Activated naive CD4-positive, alpha-beta T cell treated with anti-CD3 and anti-CD28 coated beads for 36 hours (primary cell): ENCODE results near the gene HELZ. TPM values are rescaled to one million over a fixed set of nuclear protein-coding genes. Genes with fewer than 3 reads are reported as not detected.
"Not testable (repeated sequence)": the region's sequence is repeated elsewhere in the genome, so short reads cannot be mapped to it uniquely, and the experiment has no call there.

ENCODE experiments used
- CTCF ChIA-PET: fragments of 350-600 bp; sonication (Branson Sonifier 250); formaldehyde crosslinking; loops from one replicate; lab custom pipeline; 2021; ENCODE audit warnings: antibody characterized with exemption; lab: Charles Lee
- DNase-seq: peaks from one replicate; pipeline ENCODE4 v3.0.0-alpha.2; 2020
- H3K27ac Mint-ChIP-seq: one replicate; pipeline ENCODE4 v1.8.0; 2021; ENCODE audit warnings: mild to moderate bottlenecking, mixed read lengths
- H3K27me3 Mint-ChIP-seq: one replicate; pipeline ENCODE4 v1.8.0; 2021; ENCODE audit warnings: low read depth, mixed read lengths
- H3K36me3 Mint-ChIP-seq: one replicate; pipeline ENCODE4 v1.8.0; 2021; ENCODE audit warnings: low read depth, mixed read lengths
- H3K4me1 Mint-ChIP-seq: one replicate; pipeline ENCODE4 v1.8.0; 2021; ENCODE audit warnings: low read depth, mixed read lengths
- H3K4me3 Mint-ChIP-seq: one replicate; pipeline ENCODE4 v1.8.0; 2021; ENCODE audit warnings: mild to moderate bottlenecking, moderate library complexity, mixed read lengths
- H3K9me3 Mint-ChIP-seq: one replicate; pipeline ENCODE4 v1.8.0; 2021; ENCODE audit warnings: mixed read lengths
- intact Hi-C: fragments of 100-400 bp; cut with micrococcal nuclease; formaldehyde crosslinking; loops from one replicate; pipeline ENCODE4 v1.15.1; 2023
- total RNA-seq, 2 experiments: library from RNA; stranded (reverse); gene quantifications; one replicate each; pipeline ENCODE4 v1.2.3, GENCODE V29; 2021

HELZ gene
- total RNA-seq, 2 experiments from 2014 or later = 34.7 to 39.5 TPM

DNA sequence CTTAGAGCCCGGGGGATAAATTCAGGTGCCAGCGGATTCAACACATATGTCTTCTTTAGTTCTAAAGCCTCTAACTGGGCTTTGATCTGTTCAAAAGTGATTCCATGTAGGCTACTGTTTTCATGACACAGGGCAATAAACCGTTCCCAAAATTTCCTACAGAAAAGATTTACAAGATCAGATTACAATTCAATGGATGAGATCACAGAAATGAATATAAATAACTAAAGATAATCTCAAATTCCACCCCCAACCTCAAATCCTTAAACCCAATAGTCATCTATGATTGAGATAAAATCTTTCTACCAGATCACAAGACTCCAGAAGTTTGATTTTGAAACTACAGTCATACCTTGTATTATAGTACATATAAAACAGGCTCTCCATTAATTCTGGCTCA is 116.3 kb downstream of the HELZ start:
- H3K4me1 Mint-ChIP-seq = peaks cover under 1% of the 10 kb centered on the region
- H3K9me3 Mint-ChIP-seq = no peaks in the 10 kb centered on the region
- CTCF ChIA-PET = no interaction called here
- H3K27me3 Mint-ChIP-seq = no peaks in the 10 kb centered on the region
- H3K4me3 Mint-ChIP-seq = no peak overlapping the region
- H3K27ac Mint-ChIP-seq = no peak overlapping the region
- DNase-seq = no peak
- intact Hi-C loops = no loop called here
- peaks cover 6% of the 10 kb centered on the region for H3K36me3 Mint-ChIP-seq

DNA sequence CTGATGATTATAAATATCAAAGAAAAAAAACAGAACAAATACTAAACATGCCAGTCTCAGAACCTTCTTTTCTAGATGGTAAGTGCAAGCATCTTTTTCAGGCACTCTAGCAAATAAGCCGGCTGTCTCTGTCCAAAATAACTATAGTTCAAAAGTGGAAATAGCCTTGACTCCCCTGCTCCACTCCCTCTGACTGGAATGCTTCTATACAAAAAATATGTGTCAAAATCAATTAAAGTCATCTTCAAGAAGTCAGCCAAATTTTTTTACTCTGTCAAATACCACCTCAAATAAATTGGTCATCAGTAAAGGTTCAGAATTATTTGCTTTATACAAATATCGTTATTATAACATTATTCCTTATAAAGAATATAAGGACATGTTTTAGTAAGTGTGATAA is 117.1 kb downstream of the HELZ start:
- Mint-ChIP-seq H3K27ac (no peak overlapping the region), H3K36me3 (peaks cover 9% of the 10 kb centered on the region), H3K27me3 (no peaks in the 10 kb centered on the region), H3K4me1 (peaks cover 3% of the 10 kb centered on the region), H3K9me3 (no peaks in the 10 kb centered on the region), H3K4me3 (no peak overlapping the region)
- intact Hi-C loops = no loop called here
- no peak for DNase-seq
- CTCF ChIA-PET = no interaction called here

DNA sequence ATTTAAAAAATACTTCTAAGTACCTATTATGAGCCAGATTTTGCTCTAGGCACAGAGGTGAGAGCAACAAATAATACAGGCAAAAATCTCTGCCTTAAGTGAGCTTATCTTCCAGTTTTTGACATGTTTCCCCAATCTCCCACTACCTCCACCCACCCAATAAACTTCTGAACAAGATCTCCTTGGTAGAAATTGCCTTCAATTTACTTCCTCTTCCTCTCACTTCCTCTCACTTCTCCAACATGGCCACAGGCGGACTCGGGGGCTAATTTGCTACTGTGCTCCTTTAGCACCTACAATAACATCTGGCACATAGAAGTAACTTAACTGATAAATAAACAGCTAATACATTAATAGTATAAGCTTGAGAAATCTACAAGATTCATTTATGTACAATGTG is 118.0 kb downstream of the HELZ start:
- intact Hi-C loops = no loop called here
- Mint-ChIP-seq H3K4me1 (peaks cover 3% of the 10 kb centered on the region), H3K27ac (no peak overlapping the region), H3K9me3 (no peaks in the 10 kb centered on the region), H3K4me3 (no peak overlapping the region), H3K27me3 (no peaks in the 10 kb centered on the region), H3K36me3 (peaks cover 10% of the 10 kb centered on the region)
- CTCF ChIA-PET = interaction anchor here (1.2 kb wide), 1 partner anchor 12 kb away, joined by 3 read pairs; no protein-coding TSS in a partner anchor
- no peak for DNase-seq

DNA sequence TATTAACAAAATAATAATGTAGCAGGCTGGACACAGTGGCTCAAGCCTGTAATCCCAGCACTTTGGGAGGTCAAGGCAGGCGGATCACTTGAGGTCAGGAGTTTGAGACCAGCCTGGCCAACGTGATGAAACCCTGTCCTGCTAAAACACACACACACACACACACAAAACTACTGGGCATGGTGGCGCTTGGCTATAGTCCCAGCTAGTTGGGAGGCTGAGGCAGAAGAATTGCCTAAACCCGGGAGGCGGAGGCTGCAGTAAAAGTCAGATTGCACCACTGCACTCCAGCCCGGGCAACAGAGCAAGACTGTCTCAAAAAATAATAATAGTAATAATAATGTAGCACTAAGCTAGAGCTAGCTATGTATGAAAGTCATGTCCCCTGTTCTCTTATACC is 118.5 kb downstream of the HELZ start:
- H3K27ac Mint-ChIP-seq, intact Hi-C loops, H3K27me3 Mint-ChIP-seq, DNase-seq, H3K4me3 Mint-ChIP-seq, H3K4me1 Mint-ChIP-seq, H3K9me3 Mint-ChIP-seq: not testable (repeated sequence)
- CTCF ChIA-PET = interaction anchor here (1.2 kb wide), 1 partner anchor 11 kb away, joined by 3 read pairs; no protein-coding TSS in a partner anchor
- H3K36me3 Mint-ChIP-seq = peaks cover 10% of the 10 kb centered on the region

DNA sequence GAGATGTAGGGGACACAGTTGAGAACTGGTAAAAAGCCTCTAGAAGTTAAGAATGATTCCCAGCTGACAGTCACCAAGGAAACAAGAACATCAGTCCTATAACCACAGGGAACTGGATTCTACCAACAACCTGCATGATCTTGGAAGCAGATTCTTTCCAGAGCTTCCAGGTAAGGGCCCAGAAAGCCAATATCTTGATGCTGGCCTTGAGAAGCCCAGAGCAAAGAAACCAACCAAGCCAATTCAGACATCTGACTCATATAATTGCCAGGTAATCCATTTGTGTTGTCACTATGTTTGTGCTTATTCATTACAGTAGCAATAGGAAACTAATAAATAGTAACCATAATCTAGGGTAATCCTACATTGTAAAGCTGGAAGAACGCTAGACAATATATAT is 119.1 kb downstream of the HELZ start:
- intact Hi-C loops = no loop called here
- DNase-seq = no peak
- H3K4me3 Mint-ChIP-seq = no peak overlapping the region
- H3K27me3 Mint-ChIP-seq = no peaks in the 10 kb centered on the region
- no peaks in the 10 kb centered on the region for H3K9me3 Mint-ChIP-seq
- H3K27ac Mint-ChIP-seq = no peak overlapping the region
- CTCF ChIA-PET = no interaction called here
- peaks cover 3% of the 10 kb centered on the region for H3K4me1 Mint-ChIP-seq
- peaks cover 12% of the 10 kb centered on the region for H3K36me3 Mint-ChIP-seq

DNA sequence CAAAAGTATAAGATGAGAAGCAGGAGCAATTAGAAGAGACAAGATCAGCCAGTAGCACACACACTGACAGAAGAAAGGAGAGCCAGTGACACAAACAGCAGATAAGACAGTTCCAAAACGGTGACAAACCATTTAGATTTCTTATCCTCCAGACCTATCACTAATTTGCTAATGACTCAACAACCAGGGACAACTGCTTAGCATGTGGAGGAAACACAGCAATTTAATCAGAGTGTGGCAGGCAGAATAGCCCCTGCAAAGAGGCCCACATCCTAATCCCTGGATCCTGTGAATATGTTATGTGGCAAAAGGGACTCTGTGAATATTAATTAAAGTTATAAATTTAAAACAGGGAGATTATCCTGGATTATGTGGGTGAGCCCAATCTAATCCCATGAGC is 119.6 kb downstream of the HELZ start:
- intact Hi-C loops = no loop called here
- Mint-ChIP-seq H3K36me3 (peaks cover 16% of the 10 kb centered on the region), H3K27ac (no peak overlapping the region)

DNA sequence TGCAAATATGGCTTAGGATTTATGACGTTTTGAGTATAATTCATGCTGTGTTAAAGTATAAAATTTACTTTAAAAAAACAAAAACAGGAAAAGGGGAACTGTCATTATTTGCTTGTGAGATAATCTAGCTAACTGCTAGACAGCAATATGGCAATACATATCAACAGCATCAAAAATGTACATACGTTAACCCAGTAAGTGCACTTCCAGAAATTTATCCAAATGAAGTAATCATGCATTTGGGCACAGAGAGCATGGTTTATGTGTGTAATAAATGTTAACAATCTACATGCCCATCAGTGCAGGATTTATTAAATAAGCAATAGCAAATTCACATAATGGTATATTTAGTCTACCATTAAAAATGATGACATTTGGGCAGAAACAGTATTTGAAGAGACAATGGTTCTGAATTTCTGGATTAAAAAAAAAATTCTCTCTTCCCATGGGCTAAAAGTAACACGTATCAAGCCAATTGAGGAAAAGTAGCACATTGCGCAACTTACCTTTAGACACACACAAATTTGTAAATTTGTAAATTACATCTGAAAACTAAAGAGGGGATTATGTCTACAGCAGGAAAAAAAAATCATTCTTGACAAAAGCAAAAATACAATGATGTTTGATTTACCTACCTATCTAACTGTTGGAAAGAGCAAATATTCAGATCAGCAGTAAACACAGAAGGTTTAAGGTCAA is 120.4 kb downstream of the HELZ start:
- no peak overlapping the region for H3K27ac Mint-ChIP-seq
- no peak overlapping the region for H3K4me3 Mint-ChIP-seq
- intact Hi-C loops = no loop called here
- H3K9me3 Mint-ChIP-seq = no peaks in the 10 kb centered on the region
- peaks cover 3% of the 10 kb centered on the region for H3K4me1 Mint-ChIP-seq
- H3K27me3 Mint-ChIP-seq = no peaks in the 10 kb centered on the region
- CTCF ChIA-PET = no interaction called here
- DNase-seq = no peak
- peaks cover 21% of the 10 kb centered on the region for H3K36me3 Mint-ChIP-seq

More for the DNA sequence above, 119.6 kb downstream of the HELZ start:
- no peak for DNase-seq
- Mint-ChIP-seq H3K4me1 (peaks cover 3% of the 10 kb centered on the region), H3K4me3 (no peak overlapping the region), H3K9me3 (no peaks in the 10 kb centered on the region), H3K27me3 (no peaks in the 10 kb centered on the region)
- CTCF ChIA-PET = no interaction called here

DNA sequence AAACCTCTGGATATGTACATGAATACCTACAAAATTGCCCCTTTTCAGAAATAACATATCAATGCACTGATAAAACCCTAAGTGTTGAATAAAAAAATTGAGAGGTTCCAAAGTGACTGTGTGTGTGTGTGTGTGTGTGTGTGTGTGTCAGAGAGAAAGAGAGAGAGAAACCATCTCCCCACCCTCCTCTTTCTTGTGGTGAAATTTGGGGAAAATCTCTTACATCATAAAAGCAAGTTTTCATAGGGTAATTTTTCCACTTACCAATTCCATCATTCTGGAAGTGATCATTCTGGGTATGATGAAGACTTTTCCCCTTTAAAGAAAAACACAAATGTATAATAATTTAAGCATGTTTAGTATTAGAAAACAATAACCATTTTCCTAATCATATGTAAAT is 121.3 kb downstream of the HELZ start:
- H3K27ac Mint-ChIP-seq = no peak overlapping the region
- H3K4me1 Mint-ChIP-seq = peaks cover 3% of the 10 kb centered on the region
- no peaks in the 10 kb centered on the region for H3K27me3 Mint-ChIP-seq
- no peak for DNase-seq
- intact Hi-C loops = no loop called here
- CTCF ChIA-PET = no interaction called here
- H3K9me3 Mint-ChIP-seq = peaks cover 2% of the 10 kb centered on the region
- H3K4me3 Mint-ChIP-seq = no peak overlapping the region
- H3K36me3 Mint-ChIP-seq = peaks cover 27% of the 10 kb centered on the region

DNA sequence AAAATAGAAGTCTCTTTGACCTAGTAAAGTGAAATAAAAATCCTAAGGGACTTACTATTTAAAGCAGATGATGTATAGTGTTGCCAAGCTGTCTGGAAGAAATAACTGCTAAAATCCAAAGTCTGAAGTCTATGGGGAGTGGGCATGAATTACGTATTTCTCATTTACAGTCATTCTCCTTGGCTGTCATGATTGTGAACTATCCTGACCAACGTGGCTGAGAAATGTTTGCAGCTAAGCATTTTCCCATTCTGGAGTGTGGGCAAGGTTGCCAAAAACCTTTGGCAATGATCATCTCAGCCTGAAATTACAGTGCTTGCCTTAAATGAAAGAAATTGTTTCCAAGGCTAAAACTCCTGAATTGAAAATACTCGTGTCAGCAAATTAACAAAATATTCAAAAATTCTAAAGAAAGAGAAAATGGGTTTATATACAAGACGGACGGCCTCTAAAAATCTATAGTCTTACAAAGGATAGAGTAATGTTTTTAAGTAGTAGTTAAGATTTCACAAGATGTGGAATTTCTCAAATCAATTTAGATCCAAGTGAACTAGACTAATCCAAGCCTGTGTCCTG is 123.6 kb downstream of the HELZ start:
- intact Hi-C loops = no loop called here
- CTCF ChIA-PET = no interaction called here
- no peak for DNase-seq
- H3K36me3 Mint-ChIP-seq = peaks cover 45% of the 10 kb centered on the region
- no peak overlapping the region for H3K27ac Mint-ChIP-seq
- H3K4me1 Mint-ChIP-seq = peaks cover 3% of the 10 kb centered on the region
- H3K27me3 Mint-ChIP-seq = no peaks in the 10 kb centered on the region
- H3K4me3 Mint-ChIP-seq = no peak overlapping the region
- peaks cover 11% of the 10 kb centered on the region for H3K9me3 Mint-ChIP-seq

DNA sequence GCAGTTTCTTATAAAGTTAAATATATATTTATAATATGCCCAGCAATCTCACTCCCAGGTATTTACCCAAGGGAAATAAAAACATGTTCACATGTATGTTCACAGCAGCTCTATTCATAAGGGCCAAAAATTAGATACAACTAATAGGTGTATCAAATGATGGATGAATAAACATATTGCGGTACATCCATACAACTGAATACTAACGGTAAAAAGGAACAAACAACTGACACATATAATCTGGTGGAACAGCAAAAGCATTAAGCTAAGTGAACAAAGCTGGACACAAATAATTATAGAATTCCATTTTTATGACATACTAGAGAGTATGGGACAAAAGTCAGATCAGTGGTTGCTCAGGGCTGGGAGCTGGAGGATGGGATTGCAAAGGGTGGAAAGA is 125.9 kb downstream of the HELZ start:
- no peak overlapping the region for H3K4me3 Mint-ChIP-seq
- no peak overlapping the region for H3K27ac Mint-ChIP-seq
- CTCF ChIA-PET = no interaction called here
- H3K4me1 Mint-ChIP-seq = peaks cover 13% of the 10 kb centered on the region
- intact Hi-C loops = no loop called here
- no peaks in the 10 kb centered on the region for H3K27me3 Mint-ChIP-seq
- H3K9me3 Mint-ChIP-seq = peaks cover 18% of the 10 kb centered on the region
- peaks cover 57% of the 10 kb centered on the region for H3K36me3 Mint-ChIP-seq
- no peak for DNase-seq

DNA sequence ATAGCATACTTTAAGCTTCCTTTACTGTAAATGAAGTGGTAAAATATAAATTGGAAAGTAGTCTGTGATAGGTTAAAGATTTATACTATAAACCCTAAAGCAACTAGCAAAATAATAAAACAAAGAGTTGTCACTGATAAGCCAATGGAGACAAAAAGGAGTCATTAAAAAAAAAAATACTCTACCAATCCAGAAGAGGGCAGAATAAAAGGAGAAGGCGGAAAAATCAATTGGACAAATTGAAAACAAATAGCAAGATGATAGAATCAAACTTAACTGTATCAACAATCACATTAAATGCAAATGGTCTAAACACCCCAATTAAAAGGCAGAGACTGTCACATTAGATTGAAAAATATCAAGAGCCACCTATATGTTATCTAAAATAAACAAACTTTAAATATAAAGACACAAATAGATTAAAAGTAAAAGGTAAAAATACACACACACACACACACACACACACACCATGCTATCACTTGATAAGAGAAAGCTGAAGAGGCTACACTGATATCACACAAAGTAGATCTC is 128.9 kb downstream of the HELZ start:
- Mint-ChIP-seq H3K36me3 (peaks cover 68% of the 10 kb centered on the region), H3K4me3 (no peak overlapping the region), H3K27me3 (no peaks in the 10 kb centered on the region), H3K9me3 (peaks cover 18% of the 10 kb centered on the region), H3K27ac (no peak overlapping the region), H3K4me1 (peaks cover 10% of the 10 kb centered on the region)
- CTCF ChIA-PET = interaction anchor here (0.9 to 1.4 kb wide), 3 partner anchors 11 to 206 kb away, joined by 3 to 4 read pairs (median 3); no protein-coding TSS in a partner anchor
- DNase-seq = no peak
- intact Hi-C loops = no loop called here

DNA sequence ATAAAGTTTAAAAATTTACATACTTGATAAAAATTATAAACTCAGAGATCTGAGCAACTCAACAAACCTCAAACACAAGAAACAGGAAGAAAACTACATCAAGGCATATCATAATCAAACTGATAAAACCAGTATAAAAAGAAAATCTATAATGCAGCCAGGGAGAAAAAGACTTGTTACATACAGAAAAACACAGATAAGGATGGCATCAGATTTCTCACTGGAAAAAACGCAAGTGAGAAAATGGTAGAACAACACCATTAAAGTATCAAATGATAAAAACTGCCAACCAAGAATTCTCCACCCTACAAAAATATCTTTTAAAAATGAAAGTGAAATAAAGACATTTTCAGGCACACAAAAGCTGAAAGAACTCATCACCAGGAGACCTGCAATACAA is 129.6 kb downstream of the HELZ start:
- DNase-seq = no peak
- Mint-ChIP-seq H3K27me3 (no peaks in the 10 kb centered on the region), H3K4me3 (no peak overlapping the region), H3K4me1 (peaks cover 10% of the 10 kb centered on the region), H3K27ac (no peak overlapping the region), H3K36me3 (peaks cover 68% of the 10 kb centered on the region), H3K9me3 (peaks cover 18% of the 10 kb centered on the region)
- intact Hi-C loops = no loop called here
- CTCF ChIA-PET = interaction anchor here (0.9 to 1.4 kb wide), 3 partner anchors 11 to 207 kb away, joined by 3 to 4 read pairs (median 3); no protein-coding TSS in a partner anchor

DNA sequence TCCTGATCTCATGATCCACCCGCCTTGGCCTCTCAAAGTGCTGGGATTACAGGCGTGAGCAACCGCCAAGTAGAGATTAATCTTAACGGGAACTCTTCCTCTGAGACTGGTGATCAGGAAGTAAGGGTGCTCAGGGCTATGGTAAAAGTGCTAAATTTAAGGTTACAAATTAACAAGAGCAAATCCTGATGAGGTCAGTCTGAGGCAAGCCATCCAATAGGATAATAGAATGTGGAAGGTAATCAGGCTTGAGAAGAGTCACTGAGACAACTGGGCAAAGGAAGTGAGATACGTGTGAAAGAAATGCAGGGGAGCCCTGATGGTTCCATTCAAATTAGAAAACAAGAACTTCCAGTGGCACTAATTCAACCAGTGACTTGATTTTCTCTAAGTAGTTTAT is 131.5 kb downstream of the HELZ start:
- CTCF ChIA-PET = interaction anchor here (0.7 kb wide), 1 partner anchor 1371 kb away, joined by 3 read pairs; no protein-coding TSS in a partner anchor
- peaks cover 15% of the 10 kb centered on the region for H3K9me3 Mint-ChIP-seq
- no peaks in the 10 kb centered on the region for H3K27me3 Mint-ChIP-seq
- H3K36me3 Mint-ChIP-seq = peaks cover 62% of the 10 kb centered on the region
- DNase-seq = no peak
- no peak overlapping the region for H3K4me3 Mint-ChIP-seq
- intact Hi-C loops = no loop called here
- no peak overlapping the region for H3K27ac Mint-ChIP-seq
- peaks cover 10% of the 10 kb centered on the region for H3K4me1 Mint-ChIP-seq
